ENCODE results near the gene EVA1B. TPM values are rescaled to one million over a fixed set of nuclear protein-coding genes. Genes with fewer than 3 reads are reported as not detected.

EVA1B gene
- polyA plus RNA-seq, 3 donors from 2014 or later: 8.8 to 29.2 (median 11.1) TPM

DNA sequence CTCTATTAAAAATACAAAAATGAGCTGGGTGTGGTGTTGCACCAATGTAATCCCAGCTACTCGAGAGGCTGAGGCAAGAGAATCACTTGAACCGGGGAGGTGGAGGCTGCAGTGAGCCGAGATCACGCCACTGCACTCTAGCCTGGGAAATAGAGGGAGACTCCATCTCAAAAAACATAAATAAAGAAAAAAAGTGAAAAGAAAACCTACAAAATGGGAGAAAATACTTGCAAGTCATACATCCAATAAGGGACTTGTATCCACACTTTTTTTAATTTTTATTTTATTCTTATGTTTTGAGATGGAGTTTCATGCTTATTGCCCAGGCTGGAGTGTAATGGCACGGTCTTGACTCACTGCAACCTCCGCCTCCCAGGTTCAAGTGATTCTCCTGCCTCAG lies 46.8 kb downstream of the EVA1B start:
- H3K36me3 Mint-ChIP-seq: peaks cover 0 to 10% (median 3%) of the 10 kb centered on the region in 3 donors
- peaks cover 0 to 2% (median 0%) of the 10 kb centered on the region in 3 donors for H3K27me3 Mint-ChIP-seq (ENCODE audit: low read depth in 3 of 3)
- peak overlapping the region in 1 of 6 donors; percentile 22 for H3K27ac Mint-ChIP-seq
- DNase-seq: no peak
- H3K9me3 Mint-ChIP-seq: no peaks in the 10 kb centered on the region
- no peak overlapping the region for H3K4me3 Mint-ChIP-seq
- peaks cover 22 to 46% of the 10 kb centered on the region in 2 donors for H3K4me1 Mint-ChIP-seq

DNA sequence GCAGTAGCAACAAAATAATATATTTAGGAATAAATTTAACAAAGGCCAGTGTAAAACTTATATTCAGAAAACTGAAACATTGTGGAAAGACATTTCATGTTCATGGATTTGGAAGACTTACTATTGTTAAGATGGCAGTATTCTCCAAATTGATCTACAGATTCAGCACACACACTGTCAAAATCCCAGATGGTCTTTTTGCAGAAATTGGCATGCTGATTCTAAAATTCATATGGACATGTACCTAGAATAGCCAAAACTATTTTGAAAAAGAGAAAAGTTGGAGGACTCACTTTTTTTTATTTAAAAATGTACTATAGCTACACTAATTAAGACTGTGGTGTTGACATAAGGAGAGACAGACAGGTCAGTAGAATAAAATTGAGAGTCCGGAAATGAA lies 49.2 kb downstream of the EVA1B start:
- H3K27me3 Mint-ChIP-seq (ENCODE audit: low read depth in 3 of 3): peaks cover 0 to 2% (median 0%) of the 10 kb centered on the region in 3 donors
- DNase-seq: no peak
- H3K9me3 Mint-ChIP-seq: no peaks in the 10 kb centered on the region
- peak overlapping the region in 2 of 6 donors; percentile 8 to 17 for H3K27ac Mint-ChIP-seq
- peaks cover 15 to 34% of the 10 kb centered on the region in 2 donors for H3K4me1 Mint-ChIP-seq
- peaks cover 0 to 12% (median 7%) of the 10 kb centered on the region in 3 donors for H3K36me3 Mint-ChIP-seq
- no peak overlapping the region for H3K4me3 Mint-ChIP-seq

DNA sequence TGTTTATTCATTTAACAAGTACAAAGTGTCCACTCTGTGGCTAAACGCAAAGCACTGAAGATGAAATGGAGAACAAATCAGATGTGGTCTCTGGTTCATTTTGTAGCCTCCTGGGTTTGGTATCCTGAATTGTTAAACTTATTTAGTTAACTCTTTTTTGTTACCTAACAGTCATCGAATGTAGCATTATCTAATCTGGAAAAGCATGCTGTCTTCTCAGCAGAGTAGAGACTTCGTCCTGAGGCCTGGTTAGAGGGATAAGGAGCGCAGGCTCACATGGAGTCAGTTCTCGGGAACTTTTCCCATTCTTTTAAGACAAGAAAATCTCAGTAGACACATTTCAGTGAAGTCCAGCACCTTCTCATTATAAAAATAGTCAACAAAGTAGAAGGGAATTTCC lies 50.4 kb downstream of the EVA1B start:
- H3K27me3 Mint-ChIP-seq (ENCODE audit: low read depth in 3 of 3): peaks cover 0 to 2% (median 2%) of the 10 kb centered on the region in 3 donors
- H3K27ac Mint-ChIP-seq: peak overlapping the region in 3 of 6 donors; percentile 27 to 32 (median 30)
- H3K4me1 Mint-ChIP-seq: peaks cover 16 to 39% of the 10 kb centered on the region in 2 donors
- peaks cover 0 to 12% (median 7%) of the 10 kb centered on the region in 3 donors for H3K36me3 Mint-ChIP-seq
- DNase-seq: no peak
- no peaks in the 10 kb centered on the region for H3K9me3 Mint-ChIP-seq
- no peak overlapping the region for H3K4me3 Mint-ChIP-seq

Other genes with a start within 250 kb of the EVA1B start
- not detected for gene TEKT2, start 239.6 kb downstream of the EVA1B start, polyA plus RNA-seq
- gene ADPRS, start 234.8 kb downstream of the EVA1B start, polyA plus RNA-seq: 10 to 100 TPM; 15.7 to 28.4 (median 26.5) TPM
- gene COL8A2, start 198.4 kb downstream of the EVA1B start, polyA plus RNA-seq: under 1 TPM in 1 of 3 donors, not detected in 2; 0.12 TPM
- gene TRAPPC3, start 174.2 kb downstream of the EVA1B start, polyA plus RNA-seq: 100 to 1,000 TPM; 113 to 219 (median 129) TPM
- 10 to 100 TPM; 12.4 to 41.9 (median 17.9) TPM for gene MAP7D1, start 167.5 kb downstream of the EVA1B start, polyA plus RNA-seq
- gene THRAP3, start 99.2 kb downstream of the EVA1B start, polyA plus RNA-seq: 100 to 1,000 TPM in 1 of 3 donors, 10 to 100 TPM in 2; 61.6 to 103 (median 70.7) TPM
- under 1 TPM in 2 of 3 donors, not detected in 1; 0.26 to 0.96 TPM for gene SH3D21, start 17.3 kb downstream of the EVA1B start, polyA plus RNA-seq
- 100 to 1,000 TPM in 1 of 3 donors, 10 to 100 TPM in 2; 43.3 to 101 (median 61.5) TPM for gene STK40, start 62.3 kb upstream of the EVA1B start, polyA plus RNA-seq
- 100 to 1,000 TPM; 156 to 181 (median 164) TPM for gene LSM10, start 74.3 kb upstream of the EVA1B start, polyA plus RNA-seq
- 1 to 10 TPM in 1 of 3 donors, not detected in 2; 2.7 TPM for gene OSCP1, start 126.8 kb upstream of the EVA1B start, polyA plus RNA-seq
- 100 to 1,000 TPM in 1 of 3 donors, 10 to 100 TPM in 2; 59.8 to 106 (median 63.8) TPM for gene MRPS15, start 140.7 kb upstream of the EVA1B start, polyA plus RNA-seq
- gene CSF3R, start 159.3 kb upstream of the EVA1B start, polyA plus RNA-seq: 1 to 10 TPM in 2 of 3 donors, under 1 TPM in 1; 0.91 to 3.1 (median 2.0) TPM